ENCODE measurements around the gene REPIN1. TPM values are rescaled to one million over a fixed set of nuclear protein-coding genes. Genes with fewer than 3 reads are reported as not detected.

REPIN1 gene
- total and polyA plus RNA-seq, 2 experiments from 2014 or later, result 79.1 to 107 TPM

GRCh38 chr7:150410131-150410530 is 41.5 kb downstream of the REPIN1 start:
- Histone ChIP-seq H3K79me2 (no peaks in the 10 kb centered on the region), H2AFZ (no peak overlapping the region), H3K4me1 (ENCODE audit: insufficient read depth) (peaks cover 17% of the 10 kb centered on the region), H3K9me2 (replicated peaks; ENCODE audit: insufficient read depth) (no peaks in the 10 kb centered on the region), H3K36me3 (replicated peaks; ENCODE audit: insufficient read depth, low read depth) (no peaks in the 10 kb centered on the region), H3K27ac (no peak overlapping the region), H3K27me3 (no peaks in the 10 kb centered on the region), H3K9me3 (ENCODE audit: low read depth) (no peaks in the 10 kb centered on the region), H3K4me2 (no peak overlapping the region), H4K20me1 (ENCODE audit: insufficient read depth, poor library complexity, severe bottlenecking) (no peaks in the 10 kb centered on the region), H3K4me3 (no peak overlapping the region)
- WGBS (ENCODE audit: low lambda C conversion rate, missing lambda C conversion rate), result 92% methylated on average over 7 of the region's 7 CpGs
- TF ChIP-seq EZH2phosphoT487 (IDR thresholded peaks at IDR 0.05; ENCODE audit: low read depth, severe bottlenecking, unreplicated experiment), result no peak
- no peak for DNase-seq (ENCODE audit: low spot score)

- H3K9me2 ChIP-seq (replicated peaks; ENCODE audit: insufficient read depth), result no peaks in the 10 kb centered on the region
- H3K27ac ChIP-seq, result no peak overlapping the region
- DNase-seq (ENCODE audit: low spot score), result no peak
- H3K4me1 ChIP-seq (ENCODE audit: insufficient read depth), result peaks cover 16% of the 10 kb centered on the region
- no peaks in the 10 kb centered on the region for H3K79me2 ChIP-seq
- no peaks in the 10 kb centered on the region for H3K9me3 ChIP-seq (ENCODE audit: low read depth)
- H2AFZ ChIP-seq, result no peak overlapping the region
- 89% methylated on average over 10 of the region's 10 CpGs for WGBS (ENCODE audit: low lambda C conversion rate, missing lambda C conversion rate)
- H3K4me3 ChIP-seq, result no peak overlapping the region
- H3K27me3 ChIP-seq, result no peaks in the 10 kb centered on the region
- no peaks in the 10 kb centered on the region for H4K20me1 ChIP-seq (ENCODE audit: insufficient read depth, poor library complexity, severe bottlenecking)
- H3K36me3 ChIP-seq (replicated peaks; ENCODE audit: insufficient read depth, low read depth), result no peaks in the 10 kb centered on the region
- no peak for TF ChIP-seq EZH2phosphoT487 (IDR thresholded peaks at IDR 0.05; ENCODE audit: low read depth, severe bottlenecking, unreplicated experiment)
- TF ChIP-seq CTCF (IDR thresholded peaks at IDR 0.05; ENCODE audit: poor library complexity), result no peak
- TF ChIP-seq EZH2 (IDR thresholded peaks at IDR 0.05; ENCODE audit: borderline replicate concordance), result no peak
- no peak overlapping the region for H3K4me2 ChIP-seq
These were observed 42.2 kb downstream of the REPIN1 start for GRCh38 chr7:150410680-150411346.

- TF ChIP-seq EZH2phosphoT487 (IDR thresholded peaks at IDR 0.05; ENCODE audit: low read depth, severe bottlenecking, unreplicated experiment), result no peak
- TF ChIP-seq CTCF (IDR thresholded peaks at IDR 0.05; ENCODE audit: poor library complexity), result no peak
- TF ChIP-seq EZH2 (IDR thresholded peaks at IDR 0.05; ENCODE audit: borderline replicate concordance), result no peak
- H3K4me3 ChIP-seq, result no peak overlapping the region
These were observed 43.0 kb downstream of the REPIN1 start for GRCh38 chr7:150411606-150412005.

GRCh38 chr7:150412016-150412415 is 43.4 kb downstream of the REPIN1 start:
- Histone ChIP-seq H3K4me2 (no peak overlapping the region), H4K20me1 (ENCODE audit: insufficient read depth, poor library complexity, severe bottlenecking) (no peaks in the 10 kb centered on the region), H3K9me2 (replicated peaks; ENCODE audit: insufficient read depth) (no peaks in the 10 kb centered on the region), H3K79me2 (no peaks in the 10 kb centered on the region), H2AFZ (no peak overlapping the region), H3K27ac (no peak overlapping the region), H3K4me3 (no peak overlapping the region), H3K27me3 (no peaks in the 10 kb centered on the region), H3K9me3 (ENCODE audit: low read depth) (no peaks in the 10 kb centered on the region), H3K36me3 (replicated peaks; ENCODE audit: insufficient read depth, low read depth) (no peaks in the 10 kb centered on the region), H3K4me1 (ENCODE audit: insufficient read depth) (peaks cover 5% of the 10 kb centered on the region)
- TF ChIP-seq EZH2 (IDR thresholded peaks at IDR 0.05; ENCODE audit: borderline replicate concordance), result no peak
- TF ChIP-seq CTCF (IDR thresholded peaks at IDR 0.05; ENCODE audit: poor library complexity), result no peak
- no peak for TF ChIP-seq EZH2phosphoT487 (IDR thresholded peaks at IDR 0.05; ENCODE audit: low read depth, severe bottlenecking, unreplicated experiment)
- 92% methylated on average over 11 of the region's 11 CpGs for WGBS (ENCODE audit: low lambda C conversion rate, missing lambda C conversion rate)
- no peak for DNase-seq (ENCODE audit: low spot score)

More at GRCh38 chr7:150411606-150412005, 43.0 kb downstream of the REPIN1 start:
- Histone ChIP-seq H4K20me1 (ENCODE audit: insufficient read depth, poor library complexity, severe bottlenecking) (no peaks in the 10 kb centered on the region), H3K9me3 (ENCODE audit: low read depth) (no peaks in the 10 kb centered on the region), H3K4me1 (ENCODE audit: insufficient read depth) (peaks cover 8% of the 10 kb centered on the region), H2AFZ (no peak overlapping the region), H3K27me3 (no peaks in the 10 kb centered on the region), H3K79me2 (no peaks in the 10 kb centered on the region), H3K4me2 (no peak overlapping the region), H3K36me3 (replicated peaks; ENCODE audit: insufficient read depth, low read depth) (no peaks in the 10 kb centered on the region), H3K9me2 (replicated peaks; ENCODE audit: insufficient read depth) (no peaks in the 10 kb centered on the region), H3K27ac (no peak overlapping the region)
- DNase-seq (ENCODE audit: low spot score), result no peak
- 83% methylated on average over 11 of the region's 11 CpGs for WGBS (ENCODE audit: low lambda C conversion rate, missing lambda C conversion rate)
